Measurements from ENCODE around the gene ARHGAP10.

ARHGAP10 gene

DNA sequence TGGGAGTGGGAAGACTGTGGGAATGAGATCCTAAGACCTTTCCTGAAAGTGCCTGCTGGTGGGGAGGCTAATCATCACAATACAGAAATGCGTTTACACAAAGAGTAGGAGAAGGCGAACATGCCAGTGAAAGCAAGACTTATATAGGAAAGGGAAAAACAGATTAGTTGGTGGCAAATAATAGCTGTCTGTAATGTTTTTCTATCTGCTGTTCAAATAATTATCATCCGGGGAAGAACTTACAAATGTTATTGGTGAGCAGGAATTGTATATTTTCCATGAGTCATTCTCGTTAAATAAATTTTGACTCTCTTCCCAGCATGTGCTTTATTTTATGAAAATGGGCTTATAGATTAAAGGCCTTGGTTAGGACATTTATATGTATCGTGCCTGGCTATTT, 196.5 kb downstream of the ARHGAP10 start:
- no peaks in the 10 kb centered on the region for H3K4me1 ChIP-seq (ENCODE audit: low read depth, poor library complexity, severe bottlenecking)
- H3K4me2 ChIP-seq, result no peak overlapping the region
- no peaks in the 10 kb centered on the region for H4K20me1 ChIP-seq (ENCODE audit: insufficient read depth)
- H3K9ac ChIP-seq, result no peak overlapping the region
- no peaks in the 10 kb centered on the region for H3K79me2 ChIP-seq (ENCODE audit: insufficient read depth, low read depth)
- no peak overlapping the region for H3K27ac ChIP-seq
- no peak overlapping the region for H2AFZ ChIP-seq (ENCODE audit: low read depth)
- no peaks in the 10 kb centered on the region; the same call in 1 of the 2 replicates for H3K36me3 ChIP-seq (ENCODE audit: insufficient read depth)
- H3K27me3 ChIP-seq (ENCODE audit: insufficient read depth, low read depth), result no peaks in the 10 kb centered on the region
- no peak overlapping the region for H3K4me3 ChIP-seq (IDR thresholded peaks at IDR 0.05; ENCODE audit: insufficient read depth, low read depth, low read length)
- TF ChIP-seq, protein P1, sequence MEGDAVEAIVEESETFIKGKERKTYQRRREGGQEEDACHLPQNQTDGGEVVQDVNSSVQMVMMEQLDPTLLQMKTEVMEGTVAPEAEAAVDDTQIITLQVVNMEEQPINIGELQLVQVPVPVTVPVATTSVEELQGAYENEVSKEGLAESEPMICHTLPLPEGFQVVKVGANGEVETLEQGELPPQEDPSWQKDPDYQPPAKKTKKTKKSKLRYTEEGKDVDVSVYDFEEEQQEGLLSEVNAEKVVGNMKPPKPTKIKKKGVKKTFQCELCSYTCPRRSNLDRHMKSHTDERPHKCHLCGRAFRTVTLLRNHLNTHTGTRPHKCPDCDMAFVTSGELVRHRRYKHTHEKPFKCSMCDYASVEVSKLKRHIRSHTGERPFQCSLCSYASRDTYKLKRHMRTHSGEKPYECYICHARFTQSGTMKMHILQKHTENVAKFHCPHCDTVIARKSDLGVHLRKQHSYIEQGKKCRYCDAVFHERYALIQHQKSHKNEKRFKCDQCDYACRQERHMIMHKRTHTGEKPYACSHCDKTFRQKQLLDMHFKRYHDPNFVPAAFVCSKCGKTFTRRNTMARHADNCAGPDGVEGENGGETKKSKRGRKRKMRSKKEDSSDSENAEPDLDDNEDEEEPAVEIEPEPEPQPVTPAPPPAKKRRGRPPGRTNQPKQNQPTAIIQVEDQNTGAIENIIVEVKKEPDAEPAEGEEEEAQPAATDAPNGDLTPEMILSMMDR (conservative IDR thresholded peaks at IDR 0.05; ENCODE audit: low read depth, low read length), result no peak

DNA sequence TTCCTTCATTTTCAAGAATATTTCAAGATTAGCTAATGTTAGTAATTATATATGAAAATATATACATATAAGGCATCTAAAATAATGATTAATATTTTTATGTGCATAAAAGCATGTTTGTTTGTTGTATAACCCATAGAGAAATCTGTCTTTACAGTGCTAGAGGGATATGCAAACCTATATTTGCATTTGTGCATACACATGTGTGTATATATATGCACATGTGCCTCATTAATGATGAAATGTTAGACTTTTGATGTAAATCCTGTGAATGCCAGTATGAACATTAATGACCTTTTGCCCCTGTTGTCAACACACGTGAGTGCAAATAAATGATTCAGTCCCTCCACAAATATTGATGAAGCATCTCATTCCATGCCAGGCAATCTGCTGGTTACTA, 197.9 kb downstream of the ARHGAP10 start:
- TF ChIP-seq, protein P1 (conservative IDR thresholded peaks at IDR 0.05; ENCODE audit: low read depth, low read length), result no peak
- Histone ChIP-seq H3K4me1 (ENCODE audit: low read depth, poor library complexity, severe bottlenecking) (no peaks in the 10 kb centered on the region), H2AFZ (ENCODE audit: low read depth) (no peak overlapping the region), H4K20me1 (ENCODE audit: insufficient read depth) (no peaks in the 10 kb centered on the region), H3K27ac (no peak overlapping the region), H3K79me2 (ENCODE audit: insufficient read depth, low read depth) (no peaks in the 10 kb centered on the region), H3K27me3 (ENCODE audit: insufficient read depth, low read depth) (no peaks in the 10 kb centered on the region), H3K9ac (no peak overlapping the region), H3K36me3 (ENCODE audit: insufficient read depth) (no peaks in the 10 kb centered on the region; the same call in 1 of the 2 replicates), H3K4me2 (no peak overlapping the region), H3K4me3 (IDR thresholded peaks at IDR 0.05; ENCODE audit: insufficient read depth, low read depth, low read length) (no peak overlapping the region)

DNA sequence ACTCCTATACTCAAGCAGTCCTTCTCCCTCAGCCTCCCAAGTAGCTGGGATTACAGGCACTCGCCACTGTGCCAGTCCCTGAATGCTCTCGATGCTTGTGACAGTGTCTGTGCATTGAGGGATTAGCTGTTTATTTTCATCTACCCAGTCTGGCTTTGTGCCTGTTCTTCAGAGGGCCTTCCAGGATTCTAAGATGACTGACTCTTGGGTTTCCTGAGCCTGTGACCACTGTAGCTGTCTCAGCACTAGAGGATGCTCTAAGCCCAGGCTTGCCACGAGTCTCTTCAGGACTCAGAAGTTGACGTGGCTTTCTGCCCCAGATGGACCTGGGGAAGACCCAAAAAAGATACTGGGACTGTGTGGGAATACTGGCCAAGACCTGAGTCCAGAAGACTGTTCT, 201.4 kb downstream of the ARHGAP10 start:
- no peaks in the 10 kb centered on the region for H3K4me1 ChIP-seq (ENCODE audit: low read depth, poor library complexity, severe bottlenecking)
- H3K4me3 ChIP-seq (IDR thresholded peaks at IDR 0.05; ENCODE audit: insufficient read depth, low read depth, low read length), result no peak overlapping the region
- TF ChIP-seq, protein P1 (conservative IDR thresholded peaks at IDR 0.05; ENCODE audit: low read depth, low read length), result no peak
- no peak overlapping the region for H3K9ac ChIP-seq
- no peak overlapping the region for H3K4me2 ChIP-seq
- no peaks in the 10 kb centered on the region for H3K27me3 ChIP-seq (ENCODE audit: insufficient read depth, low read depth)
- H3K36me3 ChIP-seq (ENCODE audit: insufficient read depth), result no peaks in the 10 kb centered on the region
- H2AFZ ChIP-seq (ENCODE audit: low read depth), result no peak overlapping the region
- H3K79me2 ChIP-seq (ENCODE audit: insufficient read depth, low read depth), result no peaks in the 10 kb centered on the region
- H3K27ac ChIP-seq, result no peak overlapping the region
- H4K20me1 ChIP-seq (ENCODE audit: insufficient read depth), result no peaks in the 10 kb centered on the region

DNA sequence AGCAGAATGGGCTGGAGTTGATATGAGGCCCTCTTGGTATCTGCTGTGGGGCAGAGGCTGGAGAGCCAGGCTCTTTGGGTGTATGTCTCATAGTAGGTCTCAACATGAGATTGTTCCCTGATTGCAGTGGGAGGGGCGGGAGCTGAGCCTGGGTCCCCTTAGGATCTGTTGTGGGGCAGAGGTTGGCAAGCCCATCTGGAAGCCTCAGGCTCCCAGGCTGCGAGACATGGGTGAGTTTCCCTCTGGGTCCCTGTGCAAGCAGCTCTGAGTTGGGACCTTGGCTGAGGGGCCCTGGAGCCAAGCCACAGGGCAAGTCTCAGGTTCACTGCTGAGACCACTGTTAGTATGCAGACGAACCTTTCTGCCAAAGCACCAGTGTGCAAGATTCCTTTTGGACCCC, 201.9 kb downstream of the ARHGAP10 start:
- H3K36me3 ChIP-seq (ENCODE audit: insufficient read depth), result no peaks in the 10 kb centered on the region
- no peak overlapping the region for H3K9ac ChIP-seq
- H3K79me2 ChIP-seq (ENCODE audit: insufficient read depth, low read depth), result no peaks in the 10 kb centered on the region
- H2AFZ ChIP-seq (ENCODE audit: low read depth), result no peak overlapping the region
- TF ChIP-seq, protein P1 (conservative IDR thresholded peaks at IDR 0.05; ENCODE audit: low read depth, low read length), result no peak
- no peaks in the 10 kb centered on the region for H3K27me3 ChIP-seq (ENCODE audit: insufficient read depth, low read depth)
- no peaks in the 10 kb centered on the region for H4K20me1 ChIP-seq (ENCODE audit: insufficient read depth)
- H3K4me1 ChIP-seq (ENCODE audit: low read depth, poor library complexity, severe bottlenecking), result no peaks in the 10 kb centered on the region
- H3K4me3 ChIP-seq (IDR thresholded peaks at IDR 0.05; ENCODE audit: insufficient read depth, low read depth, low read length), result no peak overlapping the region
- no peak overlapping the region for H3K27ac ChIP-seq
- no peak overlapping the region for H3K4me2 ChIP-seq

All from KMS-11 (cell line).